Fibroblast of skin of left biceps (primary cell): ENCODE results near the gene SLC38A1.
"Not testable (repeated sequence)": the region's sequence is repeated elsewhere in the genome, so short reads cannot be mapped to it uniquely, and the experiment has no call there.

ENCODE experiments used
- DNase-seq, 2 experiments: peaks; one replicate each; pipeline ENCODE4 v3.0.0-alpha.2; 2013; ENCODE audit warnings: low read depth in 2 of 2

SLC38A1 gene

GRCh38 chr12:46264057-46264456, 4.8 kb downstream of the SLC38A1 start:
- peak in 1 of 2 experiments; percentile 29 for DNase-seq

- DNase-seq = no peak
Measured at GRCh38 chr12:46263140-46264016, 5.5 kb downstream of the SLC38A1 start.

GRCh38 chr12:46261646-46262045, 7.2 kb downstream of the SLC38A1 start:
- no peak for DNase-seq

DNA sequence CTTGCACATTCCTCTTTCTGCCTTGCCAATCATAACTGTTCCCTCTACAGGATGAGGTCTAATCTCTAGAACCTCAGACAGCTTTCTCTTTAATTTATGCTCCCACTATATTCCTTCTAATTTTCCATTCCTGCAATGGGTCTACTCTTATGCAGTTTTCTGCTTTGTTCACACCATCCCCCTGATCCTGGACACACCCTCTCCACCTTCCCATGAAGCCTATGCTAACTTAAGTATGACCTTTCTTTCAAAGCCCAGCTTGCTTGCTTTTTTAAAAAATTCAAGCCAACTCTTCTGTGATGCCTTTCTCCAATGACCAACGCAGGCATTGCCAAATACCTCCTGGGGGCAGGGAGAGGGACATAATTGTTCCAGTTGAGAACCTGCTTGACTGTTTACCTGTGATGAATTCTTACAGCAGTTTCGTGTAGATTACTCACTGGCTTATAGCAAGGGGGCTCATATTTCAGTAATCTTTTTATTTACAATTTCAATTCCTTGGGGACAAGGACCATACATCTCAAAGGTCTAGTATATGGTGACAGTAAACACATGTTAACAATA, 7.8 kb downstream of the SLC38A1 start:
- no peak for DNase-seq

DNA sequence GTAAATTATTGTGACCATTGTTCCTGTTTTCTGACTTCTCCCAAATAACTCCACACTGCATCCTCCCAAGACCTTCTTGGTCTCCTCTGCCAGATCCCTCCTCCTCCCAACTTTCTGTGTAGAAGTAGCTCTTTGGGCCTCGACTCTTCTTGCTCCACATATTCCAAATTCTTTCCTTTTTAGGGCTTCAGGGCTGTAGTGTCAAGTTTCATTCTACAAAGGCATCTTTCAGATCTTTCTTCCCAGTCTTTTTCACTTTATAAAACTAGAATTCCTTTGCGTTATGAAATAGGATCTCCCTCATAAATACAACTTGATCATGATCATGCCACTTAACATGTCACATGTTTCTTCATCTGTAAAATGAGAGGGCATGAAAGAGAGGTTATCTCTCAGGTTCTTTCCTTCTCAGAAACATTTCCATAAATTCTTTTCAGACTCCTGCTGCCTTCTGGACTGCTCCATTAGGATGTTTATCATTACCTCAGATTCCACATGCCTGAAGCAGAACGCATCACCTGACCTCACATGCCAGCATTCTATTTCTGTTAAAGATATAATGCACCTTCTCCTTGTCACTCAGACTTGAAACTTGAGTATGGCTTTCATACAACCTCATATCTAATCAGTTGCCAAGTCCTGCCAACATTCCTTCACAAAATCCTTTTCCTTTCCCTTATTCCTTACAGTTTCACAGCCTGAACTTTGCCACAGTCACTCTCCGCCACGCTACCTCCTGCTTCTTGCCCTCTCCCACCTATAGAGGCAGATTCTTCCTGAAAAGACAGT, 8.5 kb downstream of the SLC38A1 start:
- peak; percentile 63 to 65 for DNase-seq

DNA sequence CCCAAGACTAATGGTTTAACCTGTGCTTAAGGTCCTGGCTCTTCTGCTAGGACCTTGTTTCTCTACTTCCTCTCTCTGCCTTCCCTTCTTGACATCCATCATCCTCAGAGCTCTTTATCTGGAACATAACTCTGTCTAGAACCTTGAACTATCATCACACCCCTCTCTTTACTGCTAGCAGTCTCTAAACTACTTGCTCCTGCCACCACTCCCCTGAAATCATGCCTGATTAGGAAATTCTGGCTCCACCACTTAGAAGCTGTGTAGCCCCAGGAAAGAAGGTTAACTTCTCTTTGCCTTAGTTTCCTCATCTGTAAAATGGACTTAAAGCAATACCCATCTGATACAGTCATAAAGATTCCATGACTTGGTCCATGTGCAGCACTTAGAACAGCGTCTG, 9.1 kb downstream of the SLC38A1 start:
- DNase-seq = no peak

DNA sequence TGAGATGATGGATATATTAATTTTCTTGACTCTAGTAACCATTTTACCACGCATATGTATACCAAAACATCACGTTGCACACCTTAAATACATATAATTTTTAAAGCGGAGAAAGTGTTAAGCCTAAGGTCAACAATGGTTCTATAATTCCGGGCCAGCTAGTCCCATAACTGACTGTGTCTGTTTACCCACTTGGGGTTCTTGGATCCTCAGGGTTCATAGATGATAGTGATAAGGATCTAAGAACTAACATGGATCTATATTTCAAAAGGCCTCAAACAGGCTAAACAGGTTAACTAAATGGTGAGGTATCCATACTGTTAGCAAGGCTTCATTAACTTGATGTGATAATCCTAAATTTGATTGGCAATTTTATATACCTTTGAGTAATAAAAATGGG, 9.8 kb downstream of the SLC38A1 start:
- no peak for DNase-seq

DNA sequence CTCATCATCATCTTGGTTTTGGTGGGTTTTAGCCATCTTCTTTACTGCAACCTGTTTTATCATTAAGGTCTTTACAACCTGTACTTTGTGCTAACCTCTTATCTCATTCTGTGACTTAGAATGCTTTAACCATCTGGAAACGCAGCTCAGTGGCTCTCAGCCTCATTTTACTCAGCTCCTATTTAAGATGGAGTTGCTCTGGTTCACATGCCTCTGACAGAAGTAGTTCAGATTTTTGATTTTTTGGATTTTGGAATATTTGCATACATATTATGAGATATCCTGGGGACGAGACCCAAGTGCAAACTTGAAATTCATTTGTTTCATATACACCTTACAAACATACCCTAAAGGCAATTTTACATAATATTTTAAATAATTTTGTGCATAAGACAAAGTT, 10.7 kb downstream of the SLC38A1 start:
- no peak for DNase-seq

GRCh38 chr12:46256942-46257341, 11.9 kb downstream of the SLC38A1 start:
- no peak for DNase-seq

DNA sequence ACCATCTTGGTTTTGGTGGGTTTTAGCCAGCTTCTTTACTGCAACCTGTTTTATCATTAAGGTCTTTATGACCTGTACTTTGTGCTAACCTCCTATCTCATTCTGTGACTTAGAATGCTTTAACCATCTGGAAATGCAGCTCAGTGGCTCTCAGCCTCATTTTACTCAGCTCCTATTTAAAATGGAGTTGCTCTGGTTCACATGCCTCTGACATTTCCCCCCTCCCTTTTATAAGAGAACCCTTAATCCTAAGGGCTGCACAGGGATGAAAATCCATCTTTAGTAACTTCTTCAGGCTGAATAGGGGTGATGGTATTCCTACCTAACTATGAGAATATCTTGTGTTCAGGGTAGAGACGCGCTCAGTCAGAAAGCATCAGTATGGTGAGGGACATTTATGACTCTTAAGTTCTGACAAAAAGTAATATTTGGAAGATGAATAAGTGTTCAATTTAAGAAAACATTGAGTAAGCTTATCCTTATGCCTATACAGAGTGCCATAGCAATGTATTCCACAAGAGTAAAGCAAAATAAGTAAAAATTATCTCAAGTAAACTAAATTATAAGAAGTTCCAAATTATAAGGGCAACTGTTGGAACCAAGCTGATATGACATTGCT, 15.2 kb downstream of the SLC38A1 start:
- no peak for DNase-seq

DNA sequence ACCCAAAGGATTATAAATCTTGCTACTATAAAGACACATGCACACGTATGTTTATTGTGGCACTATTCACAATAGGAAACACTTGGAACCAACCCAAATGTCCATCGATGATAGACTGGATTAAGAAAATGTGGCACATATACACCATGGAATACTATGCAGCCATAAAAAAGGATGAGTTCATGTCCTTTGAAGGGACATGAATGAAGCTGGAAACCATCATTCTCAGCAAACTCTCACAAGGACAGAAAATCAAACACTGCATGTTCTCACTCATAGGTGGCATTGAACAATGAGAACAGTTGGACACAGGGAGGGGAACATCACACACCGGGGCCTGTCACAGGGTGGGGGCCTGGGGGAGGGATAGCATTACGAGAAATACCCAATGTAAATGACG, 16.8 kb downstream of the SLC38A1 start:
- not testable (repeated sequence) for DNase-seq

DNA sequence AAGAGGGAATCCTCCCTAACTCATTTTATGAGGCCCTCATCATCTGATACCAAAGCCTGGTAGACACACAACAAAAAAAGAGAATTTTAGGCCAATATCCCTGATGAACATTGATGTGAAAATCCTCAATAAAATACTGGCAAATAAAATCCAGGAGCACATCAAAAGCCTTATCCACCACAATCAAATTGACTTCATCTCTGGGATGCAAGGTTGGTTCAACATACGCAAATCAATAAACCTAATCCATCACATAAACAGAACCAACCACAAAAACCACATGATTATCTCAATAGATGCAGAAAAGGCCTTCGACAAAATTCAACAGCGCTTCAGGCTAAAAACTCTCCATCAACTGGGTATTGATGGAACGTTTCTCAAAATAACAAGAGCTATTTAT, 18.9 kb downstream of the SLC38A1 start:
- DNase-seq = not testable (repeated sequence)

GRCh38 chr12:46246021-46246700, 22.7 kb downstream of the SLC38A1 start:
- DNase-seq = no peak

- no peak for DNase-seq
Measured at GRCh38 chr12:46244997-46245396, 23.8 kb downstream of the SLC38A1 start.

DNA sequence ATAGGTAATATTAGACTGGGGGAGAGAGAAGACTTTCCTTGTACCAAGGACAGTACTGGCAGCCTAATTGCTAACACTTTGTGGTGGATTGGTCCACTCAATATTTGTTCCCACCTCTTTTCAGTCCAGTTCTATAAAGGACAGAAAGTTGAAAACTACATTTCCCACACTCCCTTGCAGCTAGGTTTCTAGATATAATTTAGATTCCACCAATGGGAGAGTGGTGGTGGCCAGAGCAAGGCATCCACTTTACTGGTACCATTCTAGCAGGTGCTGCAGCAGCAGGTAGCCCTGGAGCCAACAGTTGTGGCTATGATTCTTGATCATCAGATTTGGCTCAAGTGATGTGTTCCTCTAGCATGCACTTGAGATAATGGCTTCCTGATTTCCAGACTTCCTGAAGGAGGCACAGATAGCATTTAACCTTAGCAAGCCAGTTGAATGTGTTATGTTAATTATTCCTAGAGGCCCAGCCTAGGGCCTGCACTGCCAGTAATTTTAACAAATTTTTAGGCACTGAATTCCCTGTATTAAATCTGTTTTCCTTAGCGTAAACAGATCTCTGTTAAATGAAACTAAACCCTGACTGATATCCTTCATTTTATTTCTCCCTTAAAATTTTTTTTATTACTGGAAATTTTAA, 24.4 kb downstream of the SLC38A1 start:
- DNase-seq = no peak

GRCh38 chr12:46242569-46242968, 26.3 kb downstream of the SLC38A1 start:
- DNase-seq = no peak

GRCh38 chr12:46240436-46240835, 28.4 kb downstream of the SLC38A1 start:
- DNase-seq = no peak

GRCh38 chr12:46238821-46239220, 30.0 kb downstream of the SLC38A1 start:
- DNase-seq = no peak

- no peak for DNase-seq
Measured at GRCh38 chr12:46237371-46238045, 31.3 kb downstream of the SLC38A1 start.

GRCh38 chr12:46234000-46234399, 34.8 kb downstream of the SLC38A1 start:
- no peak for DNase-seq
